Endothelial cell of umbilical vein (primary cell): Measurements from ENCODE around the gene RIMKLB. TPM values are rescaled to one million over a fixed set of nuclear protein-coding genes. Genes with fewer than 3 reads are reported as not detected.
"Not testable (repeated sequence)": the region's sequence is repeated elsewhere in the genome, so short reads cannot be mapped to it uniquely, and the experiment has no call there.

ENCODE experiments used
- BruUV-seq: library from RNA; stranded (reverse); fragments of 400-500 nt; replicated peaks from 2 replicates; lab custom pipeline; 2021; lab: Mats Ljungman, UMichigan
- CTCF ChIA-PET: fragments of 300-600, 350-600 bp; sonication (Branson Sonifier 250); formaldehyde crosslinking; loops from one replicate; lab custom pipeline; 2021; ENCODE audit warnings: antibody characterized with exemption, inconsistent platforms; lab: Charles Lee
- POLR2A ChIA-PET: fragments of 300-600, 350-600 bp; sonication (Branson Sonifier 250); formaldehyde crosslinking; loops from one replicate; lab custom pipeline; 2021; ENCODE audit warnings: antibody characterized with exemption, inconsistent platforms; lab: Charles Lee
- DNase-seq: peaks from one replicate; pipeline ENCODE4 v3.0.0-alpha.2; 2011; ENCODE audit warnings: low read depth, low spot score
- FAIRE-seq: peaks from 2 replicates; lab custom pipeline; 2011; peaks lifted over from hg19 to GRCh38; lab: Jason Lieb, UNC
- H2AFZ ChIP-seq: 2 replicates; pipeline ENCODE4 v1.6.0; 2012; ENCODE audit warnings: low read depth, low read length, control low read depth, inconsistent platforms
- H3K27ac ChIP-seq: 2 replicates; pipeline ENCODE4 v1.5.1; 2011; ENCODE audit warnings: low read depth, mild to moderate bottlenecking, control low read depth, low read length, moderate library complexity; ENCODE audit not compliant: insufficient read depth
- H3K27me3 ChIP-seq, 2 experiments: 2 replicates each; pipeline versions ENCODE4 v1.6.0 to v1.6.1; 2011; ENCODE audit warnings: low read length in 2 of 2, mixed read lengths in 1 of 2; ENCODE audit not compliant: control insufficient read depth in 2 of 2, insufficient read depth in 2 of 2
- H3K36me3 ChIP-seq, 2 experiments: 2 replicates in 1 of 2; 3 replicates in 1 of 2; pipeline ENCODE4 v1.5.1; 2011; ENCODE audit warnings: low read length in 2 of 2, mild to moderate bottlenecking in 1 of 2, moderate library complexity in 1 of 2; ENCODE audit not compliant: control insufficient read depth in 2 of 2, insufficient read depth in 2 of 2; ENCODE audit errors: extremely low read depth in 1 of 2
- H3K4me1 ChIP-seq: 3 replicates; pipeline ENCODE4 v1.5.1; 2011; ENCODE audit warnings: mild to moderate bottlenecking, low read length; ENCODE audit not compliant: control insufficient read depth, insufficient read depth; ENCODE audit errors: extremely low read depth
- H3K4me2 ChIP-seq: 2 replicates; pipeline ENCODE4 v1.6.1; 2011; ENCODE audit warnings: low read length, control low read depth, mixed read lengths; ENCODE audit not compliant: insufficient read depth
- H3K4me3 ChIP-seq, 3 experiments: fragments of 200-600 bp in 1 of 3; sonication (generic), shearing (Covaris generic) in 1 of 3; replicated peaks in 1 of 3; 2 replicates each; pipeline ENCODE4 v1.5.1; 2011 to 2016; ENCODE audit warnings: control low read depth in 3 of 3, low read length in 3 of 3, mild to moderate bottlenecking in 2 of 3, inconsistent platforms in 1 of 3, low read depth in 1 of 3, moderate library complexity in 1 of 3; ENCODE audit not compliant: insufficient read depth in 1 of 3
- H3K79me2 ChIP-seq: 2 replicates; pipeline ENCODE4 v1.6.0; 2012; ENCODE audit warnings: low read length, inconsistent platforms; ENCODE audit not compliant: control insufficient read depth, insufficient read depth
- H3K9ac ChIP-seq: replicated peaks from 2 replicates; pipeline ENCODE3; 2011; ENCODE audit warnings: low read length, control low read depth; ENCODE audit not compliant: insufficient read depth; ENCODE audit errors: extremely low read depth
- H3K9me1 ChIP-seq: replicated peaks from 3 replicates; pipeline ENCODE4 v1.6.0; 2011; ENCODE audit warnings: mild to moderate bottlenecking, low read length; ENCODE audit not compliant: control insufficient read depth, insufficient read depth; ENCODE audit errors: extremely low read depth
- H3K9me3 ChIP-seq: replicated peaks from 2 replicates; pipeline ENCODE4 v1.5.1; 2012; ENCODE audit warnings: low read length, inconsistent platforms; ENCODE audit not compliant: control insufficient read depth, insufficient read depth
- H4K20me1 ChIP-seq: replicated peaks from 2 replicates; pipeline ENCODE3; 2011; ENCODE audit warnings: mild to moderate bottlenecking, low read length; ENCODE audit not compliant: control insufficient read depth, insufficient read depth; ENCODE audit errors: extremely low read depth
- CTCF ChIP-seq, 2 donors: IDR thresholded peaks; 1 replicate in 1 of 2; 2 replicates in 1 of 2; pipeline ENCODE4 v1.5.1; 2011; ENCODE audit warnings: low read length in 2 of 2, mild to moderate bottlenecking in 2 of 2, moderate library complexity in 2 of 2, control low read depth in 1 of 2, inconsistent platforms in 1 of 2, low read depth in 1 of 2; ENCODE audit not compliant: insufficient read depth in 1 of 2; ENCODE audit errors: extremely low read depth in 1 of 2
- EZH2 ChIP-seq: IDR thresholded peaks from 2 replicates; pipeline ENCODE4 v1.6.1; 2012; ENCODE audit warnings: borderline replicate concordance, low read depth, mild to moderate bottlenecking, moderate library complexity, low read length, inconsistent platforms; ENCODE audit not compliant: severe bottlenecking
- FOS ChIP-seq: IDR thresholded peaks from 2 replicates; pipeline ENCODE4 v1.6.1; 2011; ENCODE audit warnings: mild to moderate bottlenecking, low read length, moderate library complexity, borderline replicate concordance; ENCODE audit not compliant: insufficient read depth
- GATA2 ChIP-seq: IDR thresholded peaks from 2 replicates; pipeline ENCODE4 v1.7.0; 2011; ENCODE audit warnings: low read depth, mild to moderate bottlenecking, moderate library complexity, mixed read lengths, low read length; ENCODE audit not compliant: insufficient read length, insufficient read depth
- JUN ChIP-seq: IDR thresholded peaks from 2 replicates; pipeline ENCODE4 v1.6.1; 2011; ENCODE audit warnings: borderline replicate concordance, low read depth; ENCODE audit not compliant: insufficient read length, insufficient read depth
- MAX ChIP-seq: IDR thresholded peaks from 2 replicates; pipeline ENCODE4 v1.6.1; 2011; ENCODE audit not compliant: insufficient read depth, insufficient read length
- MYC ChIP-seq: IDR thresholded peaks from one replicate; pipeline ENCODE4 v1.6.1; 2011; ENCODE audit warnings: mild to moderate bottlenecking, low read depth, low read length
- POLR2A ChIP-seq: IDR thresholded peaks from 2 replicates; pipeline ENCODE4 v1.6.1; 2012; ENCODE audit warnings: low read depth, mild to moderate bottlenecking, control low read depth, low read length
- POLR2AphosphoS5 ChIP-seq: IDR thresholded peaks from 2 replicates; pipeline ENCODE4 v1.6.1; 2012; ENCODE audit warnings: low read depth, mild to moderate bottlenecking, control low read depth, low read length, moderate library complexity; ENCODE audit not compliant: insufficient read depth
- dilution Hi-C: fragments of 300-500 bp; cut with MboI; formaldehyde crosslinking; loops from one replicate; pipeline ENCODE4 v1.15.0; 2019; ENCODE audit warnings: low sequenced_read_pairs; ENCODE audit not compliant: extremely low pct_ligation_motif_present
- intact Hi-C: fragments of 100-400 bp; cut with micrococcal nuclease; formaldehyde crosslinking; loops from one replicate; pipeline ENCODE4 v1.10.0; 2022
- polyA plus RNA-seq, 4 experiments: library from polyadenylated mRNA; depleted of rRNA in 3 of 4; stranded (reverse) in 3 of 4; unstranded in 1 of 4; fragments of >200 nt; gene quantifications; 2 replicates each; pipeline versions ENCODE4 v1.2.1 to v1.2.3, GENCODE V29; 2011 to 2012; ENCODE audit warnings: missing spikeins in 1 of 4
- total RNA-seq: library from RNA; stranded (reverse); gene quantifications from 2 replicates; pipeline ENCODE4 v1.2.3, GENCODE V29; 2021

The RIMKLB gene
- total and polyA plus RNA-seq, 2 donors (not counting 3 experiments of a cell fraction or from before 2014, with no cell fraction given): 35.5 to 64.3 TPM

- Histone ChIP-seq H3K27me3 (no peaks in the 10 kb centered on the region), H2AFZ (no peak overlapping the region), H3K4me3 (no peak overlapping the region), H3K9me3 (no peaks in the 10 kb centered on the region), H3K27ac (no peak overlapping the region), H3K9ac (no peak overlapping the region), H3K4me2 (no peak overlapping the region), H3K4me1 (peaks cover 3% of the 10 kb centered on the region), H3K9me1 (peaks cover under 1% of the 10 kb centered on the region), H3K79me2 (peaks cover 10% of the 10 kb centered on the region), H3K36me3 (peaks cover 0 to 2% of the 10 kb centered on the region in 2 experiments), H4K20me1 (no peaks in the 10 kb centered on the region)
- FAIRE-seq (no peak), DNase-seq (no peak)
- no TSS peak for BruUV-seq
- intact Hi-C loops: no loop called here
- CTCF ChIA-PET: interaction anchor here (0.7 kb wide), 1 partner anchor 304 kb away, joined by 3 read pairs; no protein-coding TSS in a partner anchor
- POLR2A ChIA-PET: no interaction called here
- dilution Hi-C loops: no loop called here
- TF ChIP-seq POLR2A (no peak), POLR2AphosphoS5 (no peak), JUN (no peak), MAX (no peak), MYC (no peak), EZH2 (no peak), FOS (no peak), GATA2 (no peak), CTCF (IDR thresholded peaks at IDR 0.05; ENCODE audit: extremely low read depth in 1 of 2, insufficient read depth in 1 of 2, low read depth in 1 of 2, low read length in 2 of 2) (no peak)
These were observed 48.3 kb downstream of the RIMKLB start for GRCh38 chr12:8746046-8746445.

GRCh38 chr12:8760076-8760475, 62.3 kb downstream of the RIMKLB start:
- H3K9me3 ChIP-seq, POLR2A ChIA-PET, intact Hi-C loops, CTCF ChIA-PET, H3K36me3 ChIP-seq, dilution Hi-C loops, H3K9me1 ChIP-seq, H3K27ac ChIP-seq, H3K4me3 ChIP-seq, BruUV-seq, H3K27me3 ChIP-seq, H3K9ac ChIP-seq, H3K4me2 ChIP-seq, H4K20me1 ChIP-seq, H2AFZ ChIP-seq, H3K79me2 ChIP-seq, FAIRE-seq, DNase-seq, H3K4me1 ChIP-seq: not testable (repeated sequence)

GRCh38 chr12:8762701-8763100, 64.9 kb downstream of the RIMKLB start:
- DNase-seq, FAIRE-seq, H3K36me3 ChIP-seq, H3K9me1 ChIP-seq, H3K9me3 ChIP-seq, H3K79me2 ChIP-seq, intact Hi-C loops, H3K27ac ChIP-seq, H2AFZ ChIP-seq, BruUV-seq, H3K4me3 ChIP-seq, CTCF ChIA-PET, H3K4me1 ChIP-seq, H3K9ac ChIP-seq, dilution Hi-C loops, H4K20me1 ChIP-seq, H3K4me2 ChIP-seq, POLR2A ChIA-PET, H3K27me3 ChIP-seq: not testable (repeated sequence)
